GM19438 (cell line): ENCODE measurements around the gene CXADR.

Source experiments
- ATAC-seq: cut with Tn5 transposase; IDR thresholded peaks from one replicate; pipeline ENCODE4 v1.9.1; 2021; ENCODE audit warnings: low read depth; ENCODE audit not compliant: unreplicated experiment

CXADR gene

DNA sequence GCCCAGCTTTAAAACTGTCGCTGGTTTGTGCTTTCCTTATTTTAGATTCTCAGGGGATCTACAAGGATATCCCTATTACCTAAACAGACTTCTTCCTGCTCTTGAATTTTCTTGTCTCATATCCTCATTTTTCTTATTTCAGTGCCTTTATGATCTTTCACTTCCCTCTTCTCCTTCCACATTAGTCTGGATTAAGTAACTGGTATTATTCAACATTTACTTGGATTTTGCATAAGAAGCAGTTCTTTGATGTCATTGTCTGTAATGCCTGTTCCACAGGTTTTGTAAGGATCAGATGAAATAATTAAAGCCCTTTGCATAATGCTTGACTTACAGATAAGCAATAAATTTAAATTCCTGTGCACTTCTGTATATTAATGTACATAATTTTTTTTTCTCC is 26.5 kb downstream of the CXADR start:
- ATAC-seq = no peak

- ATAC-seq = no peak
Observed at GRCh38 chr21:17539743-17540341, 27.0 kb downstream of the CXADR start.

GRCh38 chr21:17540530-17540929 is 27.7 kb downstream of the CXADR start:
- no peak for ATAC-seq

GRCh38 chr21:17542371-17543011 is 29.6 kb downstream of the CXADR start:
- no peak for ATAC-seq

GRCh38 chr21:17545007-17545406 is 32.2 kb downstream of the CXADR start:
- ATAC-seq = no peak

DNA sequence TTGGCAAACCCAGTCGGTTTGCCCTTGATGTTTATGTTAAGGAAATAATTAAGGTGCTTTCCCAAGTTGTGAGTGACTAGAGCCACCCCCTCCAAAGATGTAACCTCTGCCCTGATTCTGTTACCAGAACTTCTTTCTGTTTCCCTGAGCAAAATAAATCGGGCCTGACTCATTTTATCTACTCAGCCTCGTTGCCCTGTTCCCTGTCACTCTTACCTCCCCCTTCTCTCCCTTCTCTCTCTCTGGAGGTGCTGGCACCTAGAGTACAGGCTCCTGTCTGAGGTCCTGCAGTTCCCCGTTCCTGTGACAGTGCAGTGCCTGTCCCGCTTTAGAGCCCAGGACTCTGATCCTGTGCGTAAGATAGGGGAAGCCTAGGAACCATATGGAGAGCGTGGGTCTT is 35.4 kb downstream of the CXADR start:
- no peak for ATAC-seq

DNA sequence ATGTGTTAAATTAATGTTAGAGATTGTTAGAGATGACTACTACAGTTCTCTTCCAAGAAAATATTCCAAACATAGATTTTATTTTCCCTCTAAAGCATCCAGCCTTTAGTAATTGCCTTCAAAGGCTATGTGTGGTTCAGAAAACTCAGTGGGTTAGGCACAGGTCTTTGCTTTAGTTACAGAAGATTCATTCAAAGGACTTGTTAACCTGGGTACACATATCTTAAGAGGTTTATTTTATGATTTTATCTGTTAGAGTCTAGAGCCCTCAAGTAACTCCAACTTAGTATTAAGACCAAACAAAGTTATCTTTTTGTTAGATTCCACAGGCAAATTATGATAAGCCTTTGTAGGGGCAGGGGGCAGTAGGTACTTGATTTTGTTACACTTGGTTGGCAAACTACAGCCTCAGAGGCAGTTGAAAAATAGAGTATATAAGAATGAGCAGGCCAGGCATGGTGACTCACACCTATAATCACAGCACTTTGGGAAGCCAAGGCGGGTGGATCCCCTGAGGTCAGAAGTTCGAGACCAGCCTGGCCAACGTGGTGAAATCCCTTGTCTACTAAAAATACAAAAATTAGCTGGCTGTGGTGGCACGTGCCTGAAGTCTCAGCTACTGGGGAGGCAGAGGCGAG is 37.9 kb downstream of the CXADR start:
- no peak for ATAC-seq

DNA sequence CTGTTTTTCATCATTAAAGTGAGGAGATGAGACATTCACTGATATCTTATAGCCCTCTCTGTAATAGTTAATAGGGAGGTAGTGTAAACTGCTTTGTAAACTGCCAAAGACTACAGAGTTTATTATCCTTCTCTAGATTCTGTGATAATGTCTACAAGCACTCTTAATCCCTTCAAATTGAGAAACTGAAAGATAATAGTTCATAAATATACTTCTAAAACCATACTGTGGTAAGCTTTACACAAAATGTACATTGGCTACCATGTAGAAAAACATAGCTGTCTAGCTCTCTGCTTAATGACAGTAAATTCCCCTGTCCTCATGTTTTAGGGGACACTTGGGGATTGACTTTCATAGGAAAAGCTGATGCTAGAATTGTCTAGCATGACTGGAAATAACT is 39.6 kb downstream of the CXADR start:
- no peak for ATAC-seq

- ATAC-seq = no peak
Observed at GRCh38 chr21:17554120-17554519, 41.3 kb downstream of the CXADR start.

DNA sequence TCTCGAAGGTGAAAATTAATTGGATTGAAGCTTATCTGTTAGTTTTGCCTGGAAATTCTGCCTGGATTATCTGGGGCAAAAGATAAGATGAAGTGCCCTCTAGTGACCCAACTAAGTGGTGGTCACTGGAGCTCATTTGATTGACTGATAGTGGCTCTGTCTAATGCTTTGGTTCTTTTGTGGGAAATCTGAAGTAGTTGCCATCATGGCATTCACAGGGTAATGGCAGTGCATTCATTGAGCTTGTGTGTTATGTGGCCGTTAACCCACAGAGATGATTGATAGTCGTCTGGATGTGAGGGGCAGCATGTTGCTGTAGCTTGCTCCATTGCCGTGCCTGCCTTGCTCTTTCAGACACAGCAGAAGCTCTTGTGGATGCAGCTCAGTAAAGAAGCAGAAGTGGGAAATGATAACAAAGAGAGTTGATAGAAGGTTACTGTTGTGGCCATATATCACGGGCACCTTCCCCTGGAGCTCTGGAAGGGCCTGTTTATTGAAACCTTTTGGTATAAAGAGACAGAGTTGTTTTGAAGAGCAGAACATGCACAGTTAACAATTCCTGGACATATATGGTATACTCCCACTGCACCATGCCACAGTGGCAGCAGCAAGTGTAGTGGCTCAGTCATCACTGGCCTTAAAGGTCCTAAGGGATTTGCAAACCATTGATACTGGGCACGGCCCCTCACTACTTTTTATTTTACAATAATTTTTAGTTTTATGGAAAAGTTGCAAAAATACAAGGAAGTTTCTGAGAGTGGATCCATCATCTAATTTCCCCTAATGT is 42.0 kb downstream of the CXADR start:
- no peak for ATAC-seq

- ATAC-seq = no peak
Observed at GRCh38 chr21:17560377-17561025, 47.7 kb downstream of the CXADR start.

- no peak for ATAC-seq
Observed at GRCh38 chr21:17570786-17571185, 57.9 kb downstream of the CXADR start.

DNA sequence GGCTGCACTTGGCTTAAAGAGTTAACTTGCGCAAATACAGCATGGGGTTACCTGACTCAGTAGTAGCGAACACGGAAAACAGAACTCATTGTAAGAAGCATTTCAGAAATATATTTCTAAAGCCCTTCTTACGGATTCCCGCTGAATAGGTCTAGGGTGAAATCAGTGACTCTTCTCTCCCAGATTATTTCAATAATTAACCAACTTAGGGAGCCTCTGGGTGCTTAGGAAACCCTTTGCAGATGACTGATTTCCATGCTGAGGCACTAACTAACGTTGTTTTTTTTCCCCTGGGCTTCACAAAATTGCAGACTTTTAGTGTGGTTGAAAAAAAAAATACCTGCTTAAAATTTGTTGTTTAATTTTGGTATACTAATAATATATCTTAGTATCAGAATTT is 59.6 kb downstream of the CXADR start:
- ATAC-seq = no peak

DNA sequence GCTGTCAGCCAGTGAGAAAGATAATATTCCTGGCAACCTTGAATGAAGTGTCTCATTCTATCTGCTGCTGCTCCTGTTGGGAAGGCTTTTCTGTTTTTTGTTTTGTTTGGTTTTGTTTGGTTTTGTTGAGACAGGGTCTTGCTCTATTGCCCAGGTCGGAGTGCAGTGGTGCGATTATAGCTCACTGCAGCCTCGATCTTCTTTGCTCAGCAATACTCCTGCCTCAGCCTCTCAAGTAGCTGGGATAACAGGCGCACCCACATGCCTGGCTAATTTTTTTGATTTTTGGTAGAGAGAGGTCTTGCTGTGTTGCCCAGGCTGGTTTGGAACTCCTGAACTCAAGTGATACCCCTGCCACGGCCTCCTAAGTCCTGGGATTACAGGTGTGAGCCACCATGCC is 62.2 kb downstream of the CXADR start:
- no peak for ATAC-seq

GRCh38 chr21:17576080-17576835 is 63.4 kb downstream of the CXADR start:
- ATAC-seq = no peak

DNA sequence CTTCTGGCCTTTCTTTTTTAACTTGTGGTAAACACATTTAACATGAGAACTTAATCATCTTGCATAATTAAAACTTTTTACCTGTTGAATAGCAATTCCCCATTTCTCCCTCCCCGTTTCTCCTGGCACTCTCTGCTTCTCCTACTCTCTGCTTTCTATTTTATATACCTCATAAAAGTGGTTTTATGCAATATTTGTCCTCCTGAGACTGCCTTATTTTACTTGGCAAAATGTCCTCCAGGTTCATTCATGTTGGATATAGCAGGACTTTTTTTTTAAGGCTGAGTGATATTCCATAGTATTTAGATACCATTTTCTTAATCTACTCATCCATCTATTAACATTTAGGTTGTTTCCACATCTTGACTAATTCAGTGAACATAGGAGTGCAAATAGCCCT is 64.9 kb downstream of the CXADR start:
- no peak for ATAC-seq

DNA sequence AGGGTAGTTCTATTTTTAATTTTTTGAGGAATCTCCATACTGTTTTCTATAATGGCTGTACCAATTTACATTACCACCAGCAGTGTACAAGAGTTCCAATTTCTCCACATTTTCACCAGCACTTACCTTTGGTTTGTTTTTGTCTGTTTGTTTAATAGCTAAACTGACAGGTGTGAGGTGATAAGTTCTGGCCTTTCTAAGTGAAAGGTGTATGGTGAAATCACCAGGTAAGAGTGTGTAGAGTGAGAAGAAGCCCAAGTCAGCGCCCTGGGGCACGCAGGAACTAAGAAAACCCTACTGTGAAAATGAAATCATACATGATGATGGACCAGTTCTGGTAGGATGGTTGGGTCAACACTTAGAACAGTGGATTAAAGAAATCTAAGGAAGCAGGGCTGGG is 65.3 kb downstream of the CXADR start:
- no peak for ATAC-seq

GRCh38 chr21:17578876-17579275 is 66.0 kb downstream of the CXADR start:
- ATAC-seq = no peak

- ATAC-seq = no peak
Observed at GRCh38 chr21:17580319-17580718, 67.5 kb downstream of the CXADR start.

GRCh38 chr21:17583898-17584297 is 71.1 kb downstream of the CXADR start:
- no peak for ATAC-seq
